HepG2 (cell line): ENCODE results near the gene FAM169A. TPM values are rescaled to one million over a fixed set of nuclear protein-coding genes. Genes with fewer than 3 reads are reported as not detected.
A peak's percentile ranks its signal among the peaks of the same experiment; 100 is the strongest.

Experiments
- ATM ChIP-seq: fragments of 450-650 bp; IDR thresholded peaks from 2 replicates; pipeline ENCODE4 v1.7.1; 2017; ENCODE audit warnings: mild to moderate bottlenecking, borderline replicate concordance
- FOSL1 ChIP-seq: sonication (generic); formaldehyde crosslinking; IDR thresholded peaks from 2 replicates; pipeline ENCODE4 v1.9.0; 2021; ENCODE audit warnings: missing genetic modification reagents, borderline replicate concordance
- HINFP ChIP-seq: sonication (generic); formaldehyde crosslinking; IDR thresholded peaks from 2 replicates; pipeline ENCODE4 v1.4.0; 2020; ENCODE audit warnings: low read depth, mild to moderate bottlenecking, missing genetic modification reagents
- HMG20A ChIP-seq: IDR thresholded peaks from 2 replicates; pipeline ENCODE4 v1.6.1; 2016; ENCODE audit warnings: borderline replicate concordance
- HNRNPL ChIP-seq: fragments of 200-400 bp; formaldehyde crosslinking; IDR thresholded peaks from 2 replicates; pipeline ENCODE4 v1.6.1; 2017; ENCODE audit warnings: mild to moderate bottlenecking, low read depth, low read length
- ISL2 ChIP-seq: sonication (generic); formaldehyde crosslinking; IDR thresholded peaks from 2 replicates; pipeline ENCODE4 v1.5.0; 2020; ENCODE audit warnings: missing genetic modification reagents
- MAFG ChIP-seq: sonication (generic); formaldehyde crosslinking; IDR thresholded peaks from 2 replicates; pipeline ENCODE4 v1.5.1; 2020; ENCODE audit warnings: mild to moderate bottlenecking, missing genetic modification reagents
- MATR3 ChIP-seq: sonication (generic); formaldehyde crosslinking; IDR thresholded peaks from 2 replicates; pipeline ENCODE4 v1.4.0; 2020; ENCODE audit warnings: missing genetic modification reagents
- MAX ChIP-seq: IDR thresholded peaks from 2 replicates; pipeline ENCODE4 v1.6.1; 2012; ENCODE audit warnings: inconsistent platforms
- MIER3 ChIP-seq: IDR thresholded peaks from 2 replicates; pipeline ENCODE4 v1.6.1; 2016; ENCODE audit warnings: missing compliant biosample characterization, borderline replicate concordance
- NFIC ChIP-seq: IDR thresholded peaks from 2 replicates; pipeline ENCODE4 v1.6.1; 2012; ENCODE audit warnings: mild to moderate bottlenecking, low read length, inconsistent platforms
- POGK ChIP-seq: sonication (generic); formaldehyde crosslinking; conservative IDR thresholded peaks from 2 replicates; pipeline ENCODE4 v1.8.0; 2022; ENCODE audit warnings: mild to moderate bottlenecking, moderate library complexity, missing genetic modification reagents
- PPARG ChIP-seq: conservative IDR thresholded peaks from 2 replicates; pipeline ENCODE4 v1.6.1; 2016; ENCODE audit warnings: missing biosample characterization, missing genetic modification reagents
- RARA ChIP-seq: IDR thresholded peaks from 2 replicates; pipeline ENCODE4 v1.6.1; 2016; ENCODE audit warnings: missing genetic modification reagents, missing compliant biosample characterization
- RFXAP ChIP-seq: sonication (generic); formaldehyde crosslinking; IDR thresholded peaks from 2 replicates; pipeline ENCODE4 v1.4.0; 2020; ENCODE audit warnings: missing genetic modification reagents, borderline replicate concordance
- SATB2 ChIP-seq: sonication (generic); formaldehyde crosslinking; IDR thresholded peaks from 2 replicates; pipeline ENCODE4 v1.5.0; 2020; ENCODE audit warnings: missing genetic modification reagents
- SP5 ChIP-seq: IDR thresholded peaks from 2 replicates; pipeline ENCODE4 v1.6.1; 2016; ENCODE audit warnings: low read depth, borderline replicate concordance
- TARDBP ChIP-seq: sonication (generic); formaldehyde crosslinking; IDR thresholded peaks from 2 replicates; pipeline ENCODE4 v1.8.0; 2022; ENCODE audit warnings: mild to moderate bottlenecking, missing genetic modification reagents
- TEAD3 ChIP-seq: optimal IDR thresholded peaks from 2 replicates; pipeline ENCODE3; 2016; ENCODE audit warnings: borderline replicate concordance
- TFAP4 ChIP-seq: sonication (generic); IDR thresholded peaks from 2 replicates; pipeline ENCODE4 v1.6.1; 2016; ENCODE audit warnings: low read depth, borderline replicate concordance
- THAP11 ChIP-seq: IDR thresholded peaks from 2 replicates; pipeline ENCODE4 v1.6.1; 2016; ENCODE audit warnings: missing biosample characterization, missing genetic modification reagents
- ZBTB37 ChIP-seq: sonication (generic); formaldehyde crosslinking; IDR thresholded peaks from 2 replicates; pipeline ENCODE4 v1.4.0; 2020; ENCODE audit warnings: mild to moderate bottlenecking, missing genetic modification reagents
- ZNF343 ChIP-seq: sonication (generic); formaldehyde crosslinking; IDR thresholded peaks from 2 replicates; pipeline ENCODE4 v1.4.0; 2020; ENCODE audit warnings: mild to moderate bottlenecking, missing genetic modification reagents
- ZNF639 ChIP-seq: conservative IDR thresholded peaks from 2 replicates; pipeline ENCODE4 v1.6.1; 2018; ENCODE audit warnings: missing genetic modification reagents
- ZNF768 ChIP-seq: sonication (generic); formaldehyde crosslinking; IDR thresholded peaks from 2 replicates; pipeline ENCODE4 v1.4.0; 2020; ENCODE audit warnings: missing genetic modification reagents
- polyA plus RNA-seq, 8 experiments: library from polyadenylated mRNA; depleted of rRNA in 3 of 8; stranded (reverse) in 7 of 8; unstranded in 1 of 8; fragments of >200 nt; fragmentation: Illumina TruSeq in 4 of 8; extraction: Trizol in 4 of 8; gene quantifications; 2 replicates each; pipeline versions ENCODE4 v1.2.1 to v1.2.3, GENCODE V29; 2011 to 2016; ENCODE audit warnings: low read depth in 4 of 8, missing spikeins in 1 of 8, mixed read lengths in 1 of 8; ENCODE audit not compliant: insufficient read depth in 1 of 8
- total RNA-seq, 5 experiments: library from RNA; depleted of rRNA; stranded (reverse); fragments of >200 nt; fragmentation: Illumina TruSeq; extraction: Trizol; gene quantifications; 2 replicates each; pipeline ENCODE4 v1.2.3, GENCODE V29; 2016; ENCODE audit warnings: low read depth in 1 of 5

The FAM169A gene
- total and polyA plus RNA-seq, 2 of the 13 experiments (the other 11 are each of a cell fraction or from before 2014, with no cell fraction given), result 21.1 to 110 TPM

GRCh38 chr5:74875994-74876791 is 10.0 kb upstream of the FAM169A start (continued):
- TF ChIP-seq SATB2 (CRISPR knock-in tag) (no peak), ISL2 (peak; percentile 87), PPARG (CRISPR knock-in tag) (peak; percentile 82), MIER3 (CRISPR knock-in tag) (peak; percentile 31; the same call in 1 of the 2 replicates), ATM (no peak), FOSL1 (CRISPR knock-in tag) (peak; percentile 32; the same call in 1 of the 2 replicates), HINFP (CRISPR knock-in tag) (no peak), RFXAP (CRISPR knock-in tag) (no peak), MAX (peak; percentile 90), ZNF768 (no peak), TARDBP (CRISPR knock-in tag) (peak; percentile 84), MAFG (CRISPR knock-in tag) (no peak), ZNF639 (CRISPR knock-in tag) (no peak), HNRNPL (peak; percentile 87), TFAP4 (peak; percentile 91), MATR3 (CRISPR knock-in tag) (no peak), HMG20A (CRISPR knock-in tag) (peak; percentile 80), RARA (CRISPR knock-in tag) (peak; percentile 89), NFIC (peak; percentile 95), ZNF343 (CRISPR knock-in tag) (no peak), TEAD3 (CRISPR knock-in tag) (peak; percentile 88), ZBTB37 (CRISPR knock-in tag) (no peak), SP5 (CRISPR knock-in tag) (peak; percentile 53; the same call in 1 of the 2 replicates), POGK (no peak; the same call in 1 of the 2 replicates), THAP11 (CRISPR knock-in tag) (peak; percentile 55; the same call in 1 of the 2 replicates)
